HEK293T (cell line): Measurements from ENCODE around the gene C6orf136.

ENCODE experiments used
- CTCF ChIA-PET: fragments of 350-600 bp; formaldehyde crosslinking; extraction: SDS; loops from one replicate; lab custom pipeline; 2021; ENCODE audit warnings: antibody characterized with exemption, inconsistent platforms; lab: Yijun Ruan, JAX
- POLR2A ChIA-PET: fragments of 350-600 bp; formaldehyde crosslinking; extraction: SDS; loops from one replicate; lab custom pipeline; 2020; ENCODE audit warnings: antibody characterized with exemption, inconsistent platforms; lab: Yijun Ruan, JAX
- DNase-seq: peaks from one replicate; pipeline ENCODE4 v3.0.0; 2012; ENCODE audit warnings: mixed read lengths; ENCODE audit errors: extremely low spot score
- ARNT ChIP-seq: fragments of 450-650 bp; IDR thresholded peaks from 2 replicates; pipeline ENCODE4 v1.6.1; 2017; ENCODE audit warnings: mild to moderate bottlenecking
- BHLHE40 ChIP-seq: fragments of 450-650 bp; IDR thresholded peaks from 2 replicates; pipeline ENCODE4 v1.6.1; 2016; ENCODE audit warnings: mild to moderate bottlenecking, moderate library complexity, borderline replicate concordance
- CTBP1 ChIP-seq: fragments of 450-650 bp; IDR thresholded peaks from 2 replicates; pipeline ENCODE4 v1.6.1; 2016; ENCODE audit warnings: borderline replicate concordance
- ELF4 ChIP-seq: fragments of 450-650 bp; IDR thresholded peaks from 2 replicates; pipeline ENCODE4 v1.6.1; 2017; ENCODE audit warnings: antibody characterized with exemption
- FOXA1 ChIP-seq: fragments of 450-650 bp; IDR thresholded peaks from 2 replicates; pipeline ENCODE4 v1.6.1; 2016; ENCODE audit warnings: mild to moderate bottlenecking
- FOXK2 ChIP-seq: fragments of 450-650 bp; IDR thresholded peaks from 2 replicates; pipeline ENCODE4 v1.6.1; 2016; ENCODE audit warnings: mild to moderate bottlenecking
- FOXM1 ChIP-seq: fragments of 450-650 bp; IDR thresholded peaks from 2 replicates; pipeline ENCODE4 v1.6.1; 2017; ENCODE audit warnings: mild to moderate bottlenecking, borderline replicate concordance
- HDGF ChIP-seq: fragments of 450-650 bp; IDR thresholded peaks from 2 replicates; pipeline ENCODE4 v1.6.1; 2017; ENCODE audit warnings: antibody characterized with exemption, borderline replicate concordance
- L3MBTL2 ChIP-seq: fragments of 450-650 bp; conservative IDR thresholded peaks from 2 replicates; pipeline ENCODE4 v1.6.1; 2016; ENCODE audit warnings: mild to moderate bottlenecking
- LEF1 ChIP-seq: fragments of 450-650 bp; IDR thresholded peaks from 2 replicates; pipeline ENCODE4 v1.6.1; 2017; ENCODE audit warnings: mild to moderate bottlenecking, borderline replicate concordance
- NFRKB ChIP-seq: fragments of 450-650 bp; IDR thresholded peaks from 2 replicates; pipeline ENCODE4 v1.6.1; 2016; ENCODE audit warnings: mild to moderate bottlenecking, moderate library complexity
- PKNOX1 ChIP-seq: fragments of 450-650 bp; IDR thresholded peaks from 2 replicates; pipeline ENCODE4 v1.6.1; 2016
- SP1 ChIP-seq: fragments of 450-650 bp; IDR thresholded peaks from 2 replicates; pipeline ENCODE4 v1.6.1; 2017
- SUZ12 ChIP-seq: fragments of 450-650 bp; IDR thresholded peaks from 2 replicates; pipeline ENCODE4 v1.6.1; 2016; ENCODE audit warnings: mild to moderate bottlenecking
- TARDBP ChIP-seq: fragments of 450-650 bp; IDR thresholded peaks from 2 replicates; pipeline ENCODE4 v1.6.1; 2016
- ZNF384 ChIP-seq: fragments of 450-650 bp; IDR thresholded peaks from 2 replicates; pipeline ENCODE4 v1.6.1; 2016

Gene C6orf136

GRCh38 chr6:30600451-30600961 is 46.4 kb upstream of the C6orf136 start:
- no peak for DNase-seq
- TF ChIP-seq SUZ12 (no peak), ZNF384 (no peak), FOXA1 (no peak), CTBP1 (no peak), HDGF (no peak), L3MBTL2 (no peak), ARNT (no peak), LEF1 (no peak), BHLHE40 (no peak), SP1 (no peak), PKNOX1 (no peak), FOXM1 (no peak)
- POLR2A ChIA-PET = interaction anchor here (1.0 to 7.0 kb wide), 5 partner anchors 10 to 56 kb away, joined by 3 to 90 read pairs (median 7); partner anchors contain the start of gene PRR3
- CTCF ChIA-PET = interaction anchor here (1.3 to 1.5 kb wide), 2 partner anchors 12 to 130 kb away, joined by 4 to 5 read pairs; no protein-coding TSS in a partner anchor

GRCh38 chr6:30601436-30601814 is 45.5 kb upstream of the C6orf136 start:
- ChIA-PET CTCF (interaction anchor here (1.3 to 1.5 kb wide), 2 partner anchors 11 to 129 kb away, joined by 4 to 5 read pairs; no protein-coding TSS in a partner anchor), POLR2A (interaction anchor here (0.9 to 7.0 kb wide), 3 partner anchors 11 to 25 kb away, joined by 3 to 90 read pairs (median 17); no protein-coding TSS in a partner anchor)
- TF ChIP-seq BHLHE40 (no peak), FOXA1 (no peak), ARNT (no peak), LEF1 (no peak), NFRKB (no peak)
- no peak for DNase-seq

GRCh38 chr6:30601815-30602641 is 44.9 kb upstream of the C6orf136 start:
- TF ChIP-seq L3MBTL2 = no peak
- TF ChIP-seq ELF4 = no peak
- ChIA-PET POLR2A (interaction anchor here (0.9 to 7.0 kb wide), 3 partner anchors 12 to 25 kb away, joined by 3 to 90 read pairs (median 17); no protein-coding TSS in a partner anchor), CTCF (interaction anchor here (1.5 kb wide), 1 partner anchor 129 kb away, joined by 4 read pairs; no protein-coding TSS in a partner anchor)
- DNase-seq = no peak

GRCh38 chr6:30603961-30604360 is 43.0 kb upstream of the C6orf136 start:
- no peak for TF ChIP-seq PKNOX1
- TF ChIP-seq SUZ12 = no peak
- no peak for TF ChIP-seq ZNF384
- no peak for TF ChIP-seq L3MBTL2
- no peak for TF ChIP-seq TARDBP
- no peak for TF ChIP-seq FOXM1
- no peak for TF ChIP-seq SP1
- DNase-seq = no peak
- ChIA-PET CTCF (no interaction called here), POLR2A (interaction anchor here (2.4 to 2.7 kb wide), 2 partner anchors 9 to 11 kb away, joined by 13 to 20 read pairs; no protein-coding TSS in a partner anchor)

GRCh38 chr6:30610065-30610464 is 36.9 kb upstream of the C6orf136 start:
- DNase-seq = no peak
- TF ChIP-seq FOXM1 (no peak), L3MBTL2 (no peak), SP1 (no peak), CTBP1 (no peak), LEF1 (no peak), FOXA1 (no peak), HDGF (no peak), NFRKB (no peak), TARDBP (no peak), BHLHE40 (no peak), SUZ12 (no peak), ELF4 (no peak), FOXK2 (no peak)
- CTCF ChIA-PET = interaction anchor here (1.1 kb wide), 1 partner anchor 78 kb away, joined by 4 read pairs; no protein-coding TSS in a partner anchor
- POLR2A ChIA-PET = interaction anchor here (0.7 to 1.4 kb wide), 4 partner anchors 10 to 39 kb away, joined by 3 to 7 read pairs (median 4); partner anchors contain the start of gene ABCF1

- ChIA-PET CTCF (interaction anchor here (1.1 kb wide), 1 partner anchor 79 kb away, joined by 4 read pairs; no protein-coding TSS in a partner anchor), POLR2A (interaction anchor here (1.0 to 4.8 kb wide), 3 partner anchors 11 to 40 kb away, joined by 4 to 90 read pairs (median 7); partner anchors contain the start of gene ABCF1)
- no peak for TF ChIP-seq ELF4
- no peak for TF ChIP-seq FOXA1
- no peak for TF ChIP-seq ARNT
- no peak for TF ChIP-seq PKNOX1
- TF ChIP-seq NFRKB = no peak
- no peak for TF ChIP-seq CTBP1
- DNase-seq = no peak
These were observed 35.6 kb upstream of the C6orf136 start for GRCh38 chr6:30611150-30611855.
